Measurements from ENCODE around the gene ZNF346. TPM values are rescaled to one million over a fixed set of nuclear protein-coding genes. Genes with fewer than 3 reads are reported as not detected.
"Not testable (repeated sequence)": the region's sequence is repeated elsewhere in the genome, so short reads cannot be mapped to it uniquely, and the experiment has no call there.

The ZNF346 gene
- total and polyA plus RNA-seq, 8 donors: 13.1 to 30.4 (median 26.7) TPM

DNA sequence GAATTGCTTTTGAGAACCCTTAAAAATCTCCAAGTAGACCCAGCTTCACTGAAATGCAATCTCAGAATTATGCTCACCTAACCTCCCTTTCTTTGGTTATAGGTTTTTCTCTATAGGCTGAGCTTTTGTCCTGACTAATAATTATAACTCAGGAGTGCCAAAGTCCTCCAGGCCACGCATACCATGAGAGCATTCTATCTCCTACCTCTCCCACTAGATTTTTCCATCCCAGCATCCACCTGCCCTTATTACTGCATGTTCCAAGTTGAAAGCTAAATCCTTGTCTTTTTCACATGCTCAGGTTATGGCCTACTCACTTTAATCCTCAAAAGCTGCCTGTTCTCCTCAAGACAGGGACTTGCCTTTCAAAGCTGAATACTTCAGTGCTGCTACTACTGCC lies 22.1 kb downstream of the ZNF346 start:
- Histone ChIP-seq H3K36me3 (peaks cover 0 to 83% of the 10 kb centered on the region in 2 donors), H3K4me1 (no peaks in the 10 kb centered on the region), H3K4me3 (no peak overlapping the region), H3K9me3 (no peaks in the 10 kb centered on the region), H3K27ac (no peak overlapping the region), H3K27me3 (no peaks in the 10 kb centered on the region)
- TF ChIP-seq CTCF (IDR thresholded peaks at IDR 0.05): no peak
- ATAC-seq (no peak), DNase-seq (no peak)
- intact Hi-C loops (cut with DNase I): no loop called here

DNA sequence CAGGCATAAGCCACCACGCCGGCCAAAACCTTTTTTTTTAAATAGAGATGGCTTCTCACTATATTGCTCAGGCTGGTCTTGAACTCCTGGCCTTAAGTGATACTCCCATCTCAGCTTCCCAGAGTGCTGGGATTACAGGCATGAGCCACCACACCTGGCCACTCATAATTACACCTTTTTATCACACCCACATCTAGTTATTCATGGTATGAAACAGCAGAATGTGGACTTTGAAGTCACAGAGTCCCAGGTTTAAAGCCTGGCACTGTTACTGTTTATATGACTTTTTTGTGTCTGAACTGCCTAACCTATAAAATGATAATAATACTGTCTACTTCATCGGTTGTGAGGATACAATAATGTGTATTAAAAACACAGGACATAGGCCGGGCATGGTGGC lies 23.1 kb downstream of the ZNF346 start:
- Histone ChIP-seq H3K27ac (no peak overlapping the region), H3K4me3 (no peak overlapping the region), H3K27me3 (no peaks in the 10 kb centered on the region), H3K36me3 (peaks cover 0 to 90% of the 10 kb centered on the region in 2 donors), H3K4me1 (no peaks in the 10 kb centered on the region), H3K9me3 (no peaks in the 10 kb centered on the region)
- no peak for DNase-seq
- intact Hi-C loops (cut with DNase I): no loop called here
- TF ChIP-seq CTCF (IDR thresholded peaks at IDR 0.05): no peak
- ATAC-seq: no peak

- H3K4me3 ChIP-seq; DNase-seq; H3K27ac ChIP-seq; H3K4me1 ChIP-seq; ATAC-seq; intact Hi-C loops (cut with DNase I); H3K27me3 ChIP-seq; H3K9me3 ChIP-seq: not testable (repeated sequence)
- H3K36me3 ChIP-seq: peaks cover 0 to 91% of the 10 kb centered on the region in 2 donors
Observed at GRCh38 chr5:177048531-177048930, 26.0 kb downstream of the ZNF346 start.

DNA sequence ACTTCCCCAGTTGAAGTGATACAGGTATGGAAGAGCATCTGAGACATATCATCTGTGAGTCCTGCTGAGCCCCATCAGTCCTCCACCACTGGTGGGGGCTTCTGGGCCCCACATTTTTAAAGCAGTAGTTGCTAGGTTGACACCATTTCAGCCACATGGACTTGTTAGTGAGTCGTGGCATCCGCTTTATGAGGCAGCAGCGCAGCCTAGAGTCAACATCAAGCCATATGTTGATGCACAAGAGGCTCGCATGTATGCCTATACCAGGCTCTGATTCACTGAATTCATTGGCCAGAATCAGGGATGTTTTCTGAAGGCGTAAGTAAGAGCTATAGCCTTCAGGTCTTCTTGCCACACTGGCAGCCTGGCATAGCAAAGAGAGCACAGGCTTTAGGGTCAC lies 26.8 kb downstream of the ZNF346 start:
- Histone ChIP-seq H3K27ac (no peak overlapping the region), H3K27me3 (no peaks in the 10 kb centered on the region), H3K4me3 (no peak overlapping the region), H3K4me1 (no peaks in the 10 kb centered on the region), H3K9me3 (no peaks in the 10 kb centered on the region), H3K36me3 (peaks cover 0 to 90% of the 10 kb centered on the region in 2 donors)
- intact Hi-C loops (cut with DNase I): no loop called here
- no peak for ATAC-seq
- no peak for TF ChIP-seq CTCF (IDR thresholded peaks at IDR 0.05)
- no peak for DNase-seq

- Histone ChIP-seq H3K9me3 (no peaks in the 10 kb centered on the region), H3K36me3 (peaks cover 0 to 48% of the 10 kb centered on the region in 2 donors), H3K4me3 (no peak overlapping the region), H3K4me1 (no peaks in the 10 kb centered on the region), H3K27ac (no peak overlapping the region), H3K27me3 (no peaks in the 10 kb centered on the region)
- no peak for DNase-seq
- intact Hi-C loops (cut with DNase I): no loop called here
- no peak for TF ChIP-seq CTCF (IDR thresholded peaks at IDR 0.05)
- no peak for ATAC-seq
Observed at GRCh38 chr5:177064500-177065277, 42.2 kb downstream of the ZNF346 start.

DNA sequence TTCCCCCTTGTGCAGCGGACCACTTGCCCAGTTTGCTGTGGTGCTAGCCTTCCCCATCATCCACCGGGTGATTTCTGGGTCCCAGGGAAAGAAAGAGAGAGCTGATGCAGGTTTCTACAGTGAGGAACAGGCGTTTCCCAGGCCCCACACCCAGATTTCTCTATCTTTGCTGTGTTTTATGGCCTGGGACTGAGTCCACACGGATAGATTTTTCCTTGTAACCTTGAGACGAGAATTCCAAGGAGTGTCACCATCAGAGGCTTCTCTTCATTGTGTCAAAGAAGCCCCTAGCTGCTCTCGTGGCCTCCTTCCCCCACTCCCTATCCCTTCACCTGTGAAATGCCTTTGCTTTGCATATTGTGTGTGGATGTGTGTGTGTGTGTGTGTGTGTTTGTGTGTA lies 43.0 kb downstream of the ZNF346 start:
- intact Hi-C loops (cut with DNase I): no loop called here
- Histone ChIP-seq H3K36me3 (peaks cover 0 to 48% of the 10 kb centered on the region in 2 donors), H3K4me1 (no peaks in the 10 kb centered on the region), H3K9me3 (no peaks in the 10 kb centered on the region), H3K4me3 (no peak overlapping the region), H3K27ac (no peak overlapping the region), H3K27me3 (no peaks in the 10 kb centered on the region)
- no peak for ATAC-seq
- DNase-seq: no peak
- TF ChIP-seq CTCF (IDR thresholded peaks at IDR 0.05): no peak
